Uterus (tissue), 4 donors: Measurements from ENCODE around the gene THRSP. TPM values are rescaled to one million over a fixed set of nuclear protein-coding genes. Genes with fewer than 3 reads are reported as not detected.

ENCODE experiments used
- DNase-seq, 2 donors: peaks; one replicate each; pipeline ENCODE4 v3.0.0-alpha.2; 2019 to 2020
- H3K27ac ChIP-seq, 2 donors: fragments of 200-600 bp; sonication (generic); 1 replicate in 1 of 2; 2 replicates in 1 of 2; pipeline ENCODE4 v1.5.1; 2016 to 2018
- H3K27me3 ChIP-seq, 2 donors: fragments of 200-600 bp; sonication (generic); one replicate each; pipeline ENCODE4 v1.5.1; 2018 to 2019; ENCODE audit warnings: control low read depth in 1 of 2
- H3K36me3 ChIP-seq, 2 donors: fragments of 200-600 bp; sonication (generic); one replicate each; pipeline ENCODE4 v1.5.1; 2019; ENCODE audit warnings: control low read depth in 1 of 2
- H3K4me1 ChIP-seq, 2 donors: fragments of 200-600 bp; sonication (generic); one replicate each; pipeline ENCODE4 v1.5.1; 2018 to 2019; ENCODE audit warnings: control low read depth in 1 of 2
- H3K4me3 ChIP-seq, 2 donors: fragments of 200-600 bp; sonication (generic); 1 replicate in 1 of 2; 2 replicates in 1 of 2; pipeline ENCODE4 v1.5.1; 2018 to 2019; ENCODE audit warnings: mild to moderate bottlenecking in 1 of 2
- H3K9me3 ChIP-seq, 2 donors: fragments of 200-600 bp; sonication (generic); one replicate each; pipeline ENCODE4 v1.5.1; 2019; ENCODE audit warnings: control low read depth in 1 of 2
- CTCF ChIP-seq, 4 experiments: fragments of 200-600 bp in 2 of 4; fragments of 450-650 bp in 2 of 4; sonication (generic) in 2 of 4; IDR thresholded peaks; one replicate each; pipeline ENCODE4 v1.5.1; 2016 to 2019; ENCODE audit warnings: antibody characterized with exemption in 4 of 4, mild to moderate bottlenecking in 2 of 4, moderate library complexity in 1 of 4
- POLR2A ChIP-seq, 2 donors: fragments of 450-650 bp; IDR thresholded peaks; one replicate each; pipeline ENCODE4 v1.6.1; 2016; ENCODE audit warnings: antibody characterized with exemption in 2 of 2, mild to moderate bottlenecking in 1 of 2, moderate library complexity in 1 of 2
- intact Hi-C: fragments of 100-400 bp; cut with DNase I; formaldehyde crosslinking; loops from one replicate; pipeline ENCODE4 v1.15.1; 2023; ENCODE audit warnings: low total_unique reads
- total RNA-seq, 4 donors: library from RNA; depleted of rRNA in 3 of 4; stranded (reverse); fragments of >200 nt in 3 of 4; gene quantifications; one replicate each; pipeline versions ENCODE4 v1.1.0 to v1.2.4, GENCODE V29; 2014 to 2023
- donor health status: DM: yes; HTN: yes; CAD: no.

Gene THRSP
- total RNA-seq, 4 donors from 2014 or later = not detected

DNA sequence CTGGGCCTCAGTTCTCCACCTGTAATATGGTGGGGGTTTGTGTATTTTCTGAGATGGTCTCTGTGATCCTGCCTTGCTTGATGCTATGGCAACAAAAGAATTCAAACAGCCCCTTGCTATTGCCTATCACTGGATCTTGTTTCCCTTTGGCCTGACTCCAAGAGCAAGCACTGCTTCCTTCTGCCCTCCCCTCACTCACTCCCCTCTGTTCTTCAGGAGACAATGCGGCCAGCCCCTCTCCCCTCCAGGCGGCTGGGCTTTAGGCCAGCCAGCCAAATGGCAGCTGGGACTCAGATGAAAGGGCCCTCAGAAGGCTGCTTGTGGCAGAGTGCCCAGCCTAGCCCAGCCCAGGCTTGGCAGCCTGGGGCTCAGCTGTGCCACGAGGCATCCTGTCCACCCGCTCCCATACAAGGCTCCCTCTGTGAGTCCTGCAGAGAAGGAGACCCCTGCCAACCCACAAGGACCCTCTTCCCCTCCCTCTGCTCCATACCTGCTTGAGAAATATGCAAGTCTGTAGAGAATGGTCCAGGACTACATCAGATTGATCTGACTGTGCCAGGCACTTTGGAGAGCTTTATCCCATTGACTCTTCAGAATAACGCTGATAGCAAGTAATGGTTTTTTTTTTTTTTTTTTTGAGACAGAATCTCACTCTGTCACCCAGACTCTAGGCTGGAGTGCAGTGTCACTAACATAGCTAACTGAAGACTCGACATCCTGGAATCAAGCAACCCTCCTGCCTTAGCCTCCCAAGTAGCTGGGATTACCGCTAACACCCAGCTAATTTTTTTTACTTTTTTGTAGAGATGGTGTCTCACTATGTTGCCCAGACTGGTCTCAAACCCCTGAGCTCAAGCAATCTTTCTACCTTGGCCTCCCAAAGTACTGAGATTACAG, 33.0 kb upstream of the THRSP start:
- intact Hi-C loops = no loop called here
- no peak overlapping the region for H3K27ac ChIP-seq
- H3K36me3 ChIP-seq = no peaks in the 10 kb centered on the region
- no peaks in the 10 kb centered on the region for H3K27me3 ChIP-seq
- no peak for TF ChIP-seq POLR2A (IDR thresholded peaks at IDR 0.05)
- no peak for TF ChIP-seq CTCF (IDR thresholded peaks at IDR 0.05)
- no peak overlapping the region for H3K4me3 ChIP-seq
- no peaks in the 10 kb centered on the region for H3K4me1 ChIP-seq
- no peaks in the 10 kb centered on the region for H3K9me3 ChIP-seq
- DNase-seq = no peak

DNA sequence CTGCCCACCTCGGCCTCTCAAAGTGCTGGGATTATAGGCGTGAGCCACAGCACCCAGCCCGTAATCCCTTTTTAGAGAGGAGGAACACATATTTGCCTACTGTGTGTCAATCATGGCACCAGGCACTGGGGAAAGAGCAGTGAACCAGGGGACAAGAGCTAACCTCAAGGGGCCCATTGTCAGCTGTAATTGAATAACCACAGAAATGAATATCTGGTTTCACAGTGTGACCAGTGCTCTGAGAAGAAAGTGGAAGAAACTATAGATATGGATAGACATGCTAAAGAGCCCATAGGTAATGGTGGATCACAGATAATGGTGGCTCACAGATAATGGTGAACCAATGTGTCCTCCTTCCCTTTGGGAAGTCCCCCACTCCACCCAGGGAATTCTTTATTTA, 32.0 kb upstream of the THRSP start:
- TF ChIP-seq CTCF (IDR thresholded peaks at IDR 0.05) (no peak), POLR2A (IDR thresholded peaks at IDR 0.05) (no peak)
- no peak for DNase-seq
- Histone ChIP-seq H3K27ac (no peak overlapping the region), H3K9me3 (no peaks in the 10 kb centered on the region), H3K36me3 (no peaks in the 10 kb centered on the region), H3K27me3 (no peaks in the 10 kb centered on the region), H3K4me3 (no peak overlapping the region), H3K4me1 (no peaks in the 10 kb centered on the region)
- intact Hi-C loops = no loop called here

DNA sequence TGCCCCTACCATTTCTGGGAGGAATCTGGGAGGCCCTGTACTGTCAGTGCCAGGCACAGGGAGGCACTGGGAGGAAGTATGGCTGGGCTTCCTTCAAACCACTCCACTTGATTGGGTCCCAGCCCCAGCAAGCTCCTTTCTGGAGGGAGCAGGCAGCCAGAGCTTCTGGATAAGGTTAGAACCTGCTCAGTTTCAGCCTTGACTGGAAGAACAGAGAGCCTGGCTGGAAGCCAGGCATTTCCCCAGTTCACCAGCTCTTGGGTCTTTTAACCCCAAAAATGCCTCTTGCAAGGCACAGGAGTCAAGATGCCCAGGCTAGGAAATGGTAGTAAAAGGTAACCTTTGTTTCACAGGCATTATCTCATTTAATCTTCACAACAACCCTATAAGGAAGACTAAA, 31.6 kb upstream of the THRSP start:
- no peaks in the 10 kb centered on the region for H3K27me3 ChIP-seq
- H3K36me3 ChIP-seq = no peaks in the 10 kb centered on the region
- H3K9me3 ChIP-seq = no peaks in the 10 kb centered on the region
- no peak for DNase-seq
- H3K4me1 ChIP-seq = no peaks in the 10 kb centered on the region
- TF ChIP-seq POLR2A (IDR thresholded peaks at IDR 0.05) (no peak), CTCF (IDR thresholded peaks at IDR 0.05) (no peak)
- intact Hi-C loops = no loop called here
- no peak overlapping the region for H3K27ac ChIP-seq
- H3K4me3 ChIP-seq = no peak overlapping the region

- H3K9me3 ChIP-seq = no peaks in the 10 kb centered on the region
- H3K27ac ChIP-seq = no peak overlapping the region
- intact Hi-C loops = no loop called here
- no peaks in the 10 kb centered on the region for H3K4me1 ChIP-seq
- no peaks in the 10 kb centered on the region for H3K27me3 ChIP-seq
- no peak overlapping the region for H3K4me3 ChIP-seq
- no peak for TF ChIP-seq CTCF (IDR thresholded peaks at IDR 0.05)
- TF ChIP-seq POLR2A (IDR thresholded peaks at IDR 0.05) = no peak
- DNase-seq = no peak
- no peaks in the 10 kb centered on the region for H3K36me3 ChIP-seq
Measured at GRCh38 chr11:78033040-78033439, 30.6 kb upstream of the THRSP start.

DNA sequence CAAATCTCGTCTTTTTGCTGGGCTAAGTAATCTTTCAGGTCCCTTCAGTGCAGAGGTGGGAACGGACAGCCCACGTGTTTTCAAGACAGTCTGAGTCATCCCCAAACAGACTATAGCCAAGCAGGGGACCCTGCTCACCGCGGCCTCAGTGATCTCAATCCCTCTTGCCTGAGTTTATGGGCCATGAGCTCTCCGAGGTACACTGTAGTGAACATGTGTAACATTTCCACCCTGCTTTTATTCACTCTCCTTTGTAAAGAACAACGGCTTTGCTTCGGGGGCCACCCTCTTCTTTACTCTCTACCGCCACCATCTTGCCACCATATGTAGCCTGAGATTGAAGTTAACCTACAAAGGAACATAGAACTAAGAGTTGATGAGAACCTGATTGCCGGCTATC, 29.0 kb upstream of the THRSP start:
- no peaks in the 10 kb centered on the region for H3K4me1 ChIP-seq
- DNase-seq = no peak
- H3K27ac ChIP-seq = no peak overlapping the region
- TF ChIP-seq POLR2A (IDR thresholded peaks at IDR 0.05) = no peak
- TF ChIP-seq CTCF (IDR thresholded peaks at IDR 0.05) = no peak
- H3K27me3 ChIP-seq = no peaks in the 10 kb centered on the region
- H3K9me3 ChIP-seq = no peaks in the 10 kb centered on the region
- intact Hi-C loops = no loop called here
- H3K4me3 ChIP-seq = no peak overlapping the region
- no peaks in the 10 kb centered on the region for H3K36me3 ChIP-seq
